ENCODE data around the gene AK9.

DNA sequence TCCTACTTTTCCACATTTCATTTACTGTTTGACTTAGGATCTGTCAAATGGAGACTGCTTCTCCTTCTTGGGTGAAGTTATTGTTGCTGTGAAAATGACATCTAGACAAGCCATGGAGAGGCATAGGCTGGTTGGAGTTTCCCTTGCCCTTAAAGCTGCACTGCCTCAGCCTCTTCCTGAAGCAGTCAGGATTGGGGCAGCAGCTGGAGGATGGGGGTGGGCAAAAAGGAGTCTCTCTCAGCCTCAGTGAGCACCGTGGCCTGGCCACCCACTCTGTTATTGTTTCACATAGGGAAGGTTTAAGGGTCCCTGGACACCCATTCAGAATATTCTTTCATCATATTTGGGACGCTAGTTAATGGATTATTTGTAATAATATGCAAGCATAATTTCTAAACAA lies 200.3 kb downstream of the AK9 start:
- TF ChIP-seq EZH2phosphoT487 (IDR thresholded peaks at IDR 0.05) (no peak), CTCF (IDR thresholded peaks at IDR 0.05) (no peak), EZH2 (IDR thresholded peaks at IDR 0.05) (no peak)

Measured in neural progenitor cell (in vitro differentiated cells).